H1 (cell line): Measurements from ENCODE around the gene PPM1G. TPM values are rescaled to one million over a fixed set of nuclear protein-coding genes. Genes with fewer than 3 reads are reported as not detected.

Experiments used
- CTCF ChIA-PET: fragments of 300-600 bp; sonication (Branson Sonifier 250); formaldehyde crosslinking; loops from one replicate; lab custom pipeline; 2021; ENCODE audit not compliant: partially characterized antibody; lab: Charles Lee
- POLR2A ChIA-PET: fragments of 300-600 bp; sonication (Branson Sonifier 250); formaldehyde crosslinking; loops from one replicate; lab custom pipeline; 2021; ENCODE audit warnings: inconsistent platforms; ENCODE audit not compliant: partially characterized antibody; lab: Charles Lee
- DNase-seq, 2 experiments: peaks; one replicate each; pipeline versions ENCODE4 v3.0.0 to v3.0.0-alpha.2; 2010 to 2022; ENCODE audit warnings: low spot score in 2 of 2, low read depth in 1 of 2, mixed read lengths in 1 of 2
- FAIRE-seq: peaks from 2 replicates; lab custom pipeline; 2011; peaks lifted over from hg19 to GRCh38; lab: Jason Lieb, UNC
- H2AFZ ChIP-seq: 2 replicates; pipeline ENCODE4 v1.8.1; 2012; ENCODE audit warnings: low read length, inconsistent platforms
- H2AK5ac ChIP-seq: 2 replicates; pipeline ENCODE4 v1.6.1; 2013; ENCODE audit warnings: low read depth, low read length
- H2BK120ac ChIP-seq: replicated peaks from 2 replicates; pipeline ENCODE3; 2013; ENCODE audit warnings: low read depth, low read length, inconsistent platforms
- H2BK12ac ChIP-seq: 2 replicates; pipeline ENCODE4 v1.6.1; 2013; ENCODE audit warnings: low read depth, low read length
- H2BK15ac ChIP-seq: 2 replicates; pipeline ENCODE4 v1.6.1; 2013; ENCODE audit warnings: low read length
- H2BK20ac ChIP-seq: 2 replicates; pipeline ENCODE4 v1.6.1; 2013; ENCODE audit warnings: low read length
- H2BK5ac ChIP-seq: 2 replicates; pipeline ENCODE4 v1.6.1; 2013; ENCODE audit warnings: low read depth, low read length
- H3K14ac ChIP-seq: 2 replicates; pipeline ENCODE4 v1.6.1; 2013; ENCODE audit warnings: inconsistent platforms; ENCODE audit not compliant: insufficient read length
- H3K18ac ChIP-seq: 2 replicates; pipeline ENCODE4 v1.6.1; 2013; ENCODE audit warnings: low read length; ENCODE audit errors: extremely low read depth
- H3K23ac ChIP-seq: 2 replicates; pipeline ENCODE4 v1.6.1; 2013; ENCODE audit warnings: inconsistent platforms; ENCODE audit not compliant: insufficient read length
- H3K23me2 ChIP-seq: 2 replicates; pipeline ENCODE4 v1.6.1; 2013; ENCODE audit warnings: low read depth, low read length
- H3K27ac ChIP-seq: 2 replicates; pipeline ENCODE4 v1.6.1; 2011; ENCODE audit warnings: low read depth, low read length, inconsistent platforms
- H3K27me3 ChIP-seq, 4 experiments: replicated peaks in 1 of 4; 1 replicate in 1 of 4; 2 replicates in 3 of 4; pipeline versions ENCODE4 v1.6.1 to v1.8.1; 2011 to 2013; ENCODE audit warnings: low read length in 3 of 4, mild to moderate bottlenecking in 3 of 4, inconsistent platforms in 2 of 4, mixed read lengths in 2 of 4, moderate library complexity in 1 of 4; ENCODE audit not compliant: control insufficient read depth in 3 of 4, insufficient read depth in 3 of 4; ENCODE audit errors: extremely low read depth in 1 of 4
- H3K36me3 ChIP-seq, 4 experiments: 2 replicates each; pipeline versions ENCODE4 v1.6.1 to v1.8.1; 2011 to 2013; ENCODE audit warnings: mild to moderate bottlenecking in 4 of 4, low read length in 3 of 4, moderate library complexity in 2 of 4, control low read depth in 1 of 4, inconsistent platforms in 1 of 4; ENCODE audit not compliant: insufficient read depth in 4 of 4, control insufficient read depth in 2 of 4
- H3K4ac ChIP-seq: replicated peaks from 2 replicates; pipeline ENCODE3; 2013; ENCODE audit warnings: low read length, low read depth, mixed read lengths, inconsistent platforms; ENCODE audit not compliant: insufficient read length
- H3K4me1 ChIP-seq, 4 experiments: replicated peaks in 1 of 4; 1 replicate in 1 of 4; 2 replicates in 3 of 4; pipeline versions ENCODE4 v1.6.1 to v1.8.1; 2011 to 2013; ENCODE audit warnings: low read length in 3 of 4, inconsistent platforms in 2 of 4, mixed read lengths in 1 of 4; ENCODE audit not compliant: insufficient read depth in 4 of 4, control insufficient read depth in 3 of 4
- H3K4me2 ChIP-seq, 2 experiments: 2 replicates each; pipeline versions ENCODE4 v1.6.1 to v1.8.1; 2011 to 2013; ENCODE audit warnings: low read depth in 2 of 2, low read length in 2 of 2, control low read depth in 1 of 2, inconsistent platforms in 1 of 2, mild to moderate bottlenecking in 1 of 2; ENCODE audit not compliant: insufficient read depth in 1 of 2
- H3K4me3 ChIP-seq, 4 experiments: fragments of 200-600, 300-600 bp in 1 of 4; sonication (generic), shearing (Covaris generic), sonication (Bioruptor Twin) in 1 of 4; 2 replicates each; pipeline versions ENCODE4 v1.5.1 to v1.8.1; 2011 to 2016; ENCODE audit warnings: low read length in 4 of 4, low read depth in 3 of 4, control low read depth in 2 of 4, inconsistent platforms in 2 of 4, mild to moderate bottlenecking in 2 of 4, mixed read lengths in 1 of 4, moderate library complexity in 1 of 4; ENCODE audit not compliant: insufficient read depth in 2 of 4; ENCODE audit errors: extremely low read depth in 1 of 4
- H3K56ac ChIP-seq: replicated peaks from 2 replicates; pipeline ENCODE3; 2013; ENCODE audit warnings: low read depth, mild to moderate bottlenecking, mixed read lengths, low read length, inconsistent platforms; ENCODE audit not compliant: insufficient read length
- H3K79me1 ChIP-seq: 2 replicates; pipeline ENCODE4 v1.6.1; 2013; ENCODE audit warnings: low read depth, low read length, control low read depth
- H3K79me2 ChIP-seq, 2 experiments: 2 replicates each; pipeline versions ENCODE4 v1.6.1 to v1.8.1; 2012 to 2013; ENCODE audit warnings: low read length in 2 of 2, mild to moderate bottlenecking in 2 of 2, inconsistent platforms in 1 of 2; ENCODE audit not compliant: insufficient read depth in 2 of 2, control insufficient read depth in 1 of 2
- H3K9ac ChIP-seq, 4 experiments: replicated peaks in 1 of 4; 1 replicate in 1 of 4; 2 replicates in 3 of 4; pipeline versions ENCODE4 v1.6.1 to v1.8.1; 2011 to 2013; ENCODE audit warnings: low read depth in 3 of 4, low read length in 3 of 4, control low read depth in 2 of 4, mild to moderate bottlenecking in 2 of 4, moderate library complexity in 2 of 4, inconsistent platforms in 1 of 4; ENCODE audit errors: extremely low read depth in 1 of 4
- H3K9me3 ChIP-seq, 2 experiments: 2 replicates each; pipeline versions ENCODE4 v1.6.1 to v1.8.1; 2012 to 2013; ENCODE audit warnings: mild to moderate bottlenecking in 2 of 2, moderate library complexity in 2 of 2, control low read depth in 1 of 2, inconsistent platforms in 1 of 2, low read depth in 1 of 2, low read length in 1 of 2, mixed read lengths in 1 of 2; ENCODE audit not compliant: insufficient read depth in 2 of 2
- H4K20me1 ChIP-seq, 2 experiments: replicated peaks in 1 of 2; 2 replicates each; pipeline versions ENCODE3 to v1.8.1; 2011 to 2013; ENCODE audit warnings: inconsistent platforms in 2 of 2, low read length in 2 of 2, mild to moderate bottlenecking in 1 of 2; ENCODE audit not compliant: insufficient read depth in 2 of 2, control insufficient read depth in 1 of 2
- H4K5ac ChIP-seq: 2 replicates; pipeline ENCODE4 v1.6.1; 2013; ENCODE audit warnings: low read length, low read depth, mixed read lengths, inconsistent platforms; ENCODE audit not compliant: insufficient read length
- H4K8ac ChIP-seq: 2 replicates; pipeline ENCODE4 v1.8.0; 2013; ENCODE audit warnings: mild to moderate bottlenecking, moderate library complexity, low read length, inconsistent platforms; ENCODE audit not compliant: insufficient read depth; ENCODE audit errors: extremely low read depth
- H4K91ac ChIP-seq: replicated peaks from 2 replicates; pipeline ENCODE3; 2013; ENCODE audit warnings: low read length, mixed read lengths, inconsistent platforms; ENCODE audit not compliant: insufficient read length
- BRCA1 ChIP-seq: IDR thresholded peaks from 2 replicates; pipeline ENCODE4 v1.6.1; 2012; ENCODE audit warnings: low read depth, low read length, improper control_type of control experiment
- GABPA ChIP-seq: IDR thresholded peaks from 2 replicates; pipeline ENCODE4 v1.6.1; 2011; ENCODE audit warnings: mild to moderate bottlenecking, low read length, moderate library complexity, borderline replicate concordance; ENCODE audit not compliant: insufficient read depth
- KDM1A ChIP-seq: fragments of 200-600, 300-600 bp; sonication (generic); IDR thresholded peaks from 2 replicates; pipeline ENCODE4 v1.7.1; 2016; ENCODE audit warnings: mild to moderate bottlenecking, low read length, borderline replicate concordance
- MAX ChIP-seq: IDR thresholded peaks from 2 replicates; pipeline ENCODE4 v1.6.1; 2012; ENCODE audit warnings: inconsistent platforms
- RNF2 ChIP-seq: fragments of 200-900, 300-1000 bp; sonication (generic); IDR thresholded peaks from 2 replicates; pipeline ENCODE4 v1.7.1; 2016; ENCODE audit warnings: borderline replicate concordance, low read depth, mild to moderate bottlenecking, antibody characterized with exemption, low read length; ENCODE audit not compliant: poor library complexity, severe bottlenecking; ENCODE audit errors: missing control alignments
- SP1 ChIP-seq: IDR thresholded peaks from 2 replicates; pipeline ENCODE4 v1.6.1; 2011; ENCODE audit warnings: low read depth, low read length
- TBP ChIP-seq: IDR thresholded peaks from 2 replicates; pipeline ENCODE4 v1.6.1; 2011; ENCODE audit warnings: low read depth, low read length, improper control_type of control experiment
- USF2 ChIP-seq: IDR thresholded peaks from 2 replicates; pipeline ENCODE4 v1.6.1; 2011; ENCODE audit warnings: low read length, improper control_type of control experiment
- ZNF274 ChIP-seq: IDR thresholded peaks from 2 replicates; pipeline ENCODE4 v1.7.0; 2012; ENCODE audit warnings: low read length, borderline replicate concordance; ENCODE audit errors: extremely low read depth
- WGBS, 2 experiments: shearing (Covaris generic) in 1 of 2; methylation state at CpG; one replicate each; pipeline versions ENCODE4 v1.1.6 to v1.1.7; 2013 to 2015; ENCODE audit warnings: low lambda C conversion rate in 2 of 2, mixed read lengths in 2 of 2, inconsistent platforms in 1 of 2, low coverage in 1 of 2, missing lambda C conversion rate in 1 of 2; ENCODE audit not compliant: insufficient replicate concordance in 2 of 2, insufficient coverage in 1 of 2, insufficient read length in 1 of 2; ENCODE audit errors: extremely low coverage in 1 of 2, missing lambda C conversion rate in 1 of 2; 5-methylcytosine and 5-hydroxymethylcytosine counted together
- polyA plus RNA-seq, 7 experiments: library from polyadenylated mRNA; depleted of rRNA in 3 of 7; stranded (reverse) in 5 of 7; unstranded in 2 of 7; fragments of >200 nt in 5 of 7; fragments of 200-250 nt in 2 of 7; gene quantifications; 1 replicate in 5 of 7; 2 replicates in 1 of 7; 4 replicates in 1 of 7; pipeline versions ENCODE4 v1.2.1 to v1.2.3, GENCODE V29; 2011 to 2013; ENCODE audit warnings: missing spikeins in 2 of 7, mixed read lengths in 2 of 7
- total RNA-seq: library from RNA; stranded (reverse); fragmentation: NEBNext Ultra II Directional; extraction: Animal tissue kit (Norgen Biotek cat#: 25700); gene quantifications from 2 replicates; pipeline ENCODE4 v1.2.1, GENCODE V29; 2021

PPM1G gene
- total and polyA plus RNA-seq, 2 of the 8 experiments (the other 6 are each of a cell fraction or from before 2014, with no cell fraction given): 73.3 to 203 TPM

GRCh38 chr2:27351802-27352598 is 57.4 kb downstream of the PPM1G start:
- 93% methylated on average over 6 of the region's 6 CpGs; no CpG with 5 or more reads in 1 of the 2 experiments for WGBS, 2 experiments
- Histone ChIP-seq H2BK20ac (no peak overlapping the region), H3K4me2 (no peak overlapping the region), H3K56ac (no peak overlapping the region), H2AK5ac (no peak overlapping the region), H4K20me1 (peaks cover 3 to 4% of the 10 kb centered on the region in 2 experiments), H2BK5ac (no peak overlapping the region), H2BK12ac (no peak overlapping the region), H2BK120ac (no peak overlapping the region), H3K9me3 (no peaks in the 10 kb centered on the region), H3K9ac (no peak overlapping the region), H3K23me2 (no peaks in the 10 kb centered on the region), H4K8ac (no peak overlapping the region), H3K4me1 (peaks cover 0 to 6% (median 4%) of the 10 kb centered on the region in 4 experiments; a peak in 4 of 7 replicates), H3K4ac (no peak overlapping the region), H3K23ac (no peak overlapping the region), H3K36me3 (peaks cover 0 to 5% (median 3%) of the 10 kb centered on the region in 4 experiments; a peak in 3 of 8 replicates), H3K27ac (no peak overlapping the region), H2BK15ac (no peak overlapping the region), H3K27me3 (no peaks in the 10 kb centered on the region), H4K91ac (no peak overlapping the region), H4K5ac (no peak overlapping the region), H3K4me3 (no peak overlapping the region), H2AFZ (no peak overlapping the region), H3K79me2 (peaks cover 13 to 88% of the 10 kb centered on the region in 2 experiments; a peak in 3 of 4 replicates), H3K18ac (no peak overlapping the region), H3K14ac (no peak overlapping the region), H3K79me1 (no peaks in the 10 kb centered on the region; the same call in 1 of the 2 replicates)
- DNase-seq (no peak), FAIRE-seq (no peak)
- POLR2A ChIA-PET: interaction anchor here (1.1 to 9.5 kb wide), 10 partner anchors 9 to 69 kb away, joined by 3 to 135 read pairs (median 9); partner anchors contain the start of genes EIF2B4, MPV17, PPM1G and SNX17
- CTCF ChIA-PET: interaction anchor here (0.9 to 2.5 kb wide), 3 partner anchors 11 to 78 kb away, joined by 3 to 8 read pairs (median 3); no protein-coding TSS in a partner anchor
- TF ChIP-seq BRCA1: no peak
- TF ChIP-seq ZNF274: no peak
- no peak for TF ChIP-seq MAX
- TF ChIP-seq TBP: no peak
- TF ChIP-seq SP1: no peak
- TF ChIP-seq KDM1A: no peak
- TF ChIP-seq GABPA: no peak
- no peak for TF ChIP-seq USF2
- no peak for TF ChIP-seq RNF2
